Right lobe of liver (tissue), 4 donors: ENCODE measurements around the gene STMN3.

Experiments
- CTCF ChIP-seq, 4 donors: fragments of 200-600 bp in 3 of 4; fragments of 450-650 bp in 1 of 4; IDR thresholded peaks; one replicate each; pipeline versions ENCODE4 v1.5.1 to v1.8.0; 2016 to 2022; ENCODE audit warnings: antibody characterized with exemption in 4 of 4, mild to moderate bottlenecking in 2 of 4
- POLR2A ChIP-seq: fragments of 450-650 bp; IDR thresholded peaks from one replicate; pipeline ENCODE4 v1.6.1; 2017; ENCODE audit warnings: antibody characterized with exemption, mild to moderate bottlenecking
- donor health status: DM: no; HTN: no; CAD: no.
- donor health status: DM: no; HTN: no; CAD: no.
- donor health status: DM: no; HTN: yes; CAD: no.

- no peak for TF ChIP-seq CTCF (IDR thresholded peaks at IDR 0.05)
- no peak for TF ChIP-seq POLR2A
These were observed 9.3 kb downstream of the STMN3 start for GRCh38 chr20:63643946-63644345.
